CD4-positive, alpha-beta T cell treated with Interleukin-15 for 4 hours (primary cell): ENCODE results near the gene THUMPD2.
A peak's percentile ranks its signal among the peaks of the same experiment; 100 is the strongest.
"Not testable (repeated sequence)": the region's sequence is repeated elsewhere in the genome, so short reads cannot be mapped to it uniquely, and the experiment has no call there.

Experiments used
- DNase-seq: peaks from one replicate; pipeline ENCODE4 v3.0.0-alpha.2; 2020; ENCODE audit warnings: low spot score

The THUMPD2 gene

DNA sequence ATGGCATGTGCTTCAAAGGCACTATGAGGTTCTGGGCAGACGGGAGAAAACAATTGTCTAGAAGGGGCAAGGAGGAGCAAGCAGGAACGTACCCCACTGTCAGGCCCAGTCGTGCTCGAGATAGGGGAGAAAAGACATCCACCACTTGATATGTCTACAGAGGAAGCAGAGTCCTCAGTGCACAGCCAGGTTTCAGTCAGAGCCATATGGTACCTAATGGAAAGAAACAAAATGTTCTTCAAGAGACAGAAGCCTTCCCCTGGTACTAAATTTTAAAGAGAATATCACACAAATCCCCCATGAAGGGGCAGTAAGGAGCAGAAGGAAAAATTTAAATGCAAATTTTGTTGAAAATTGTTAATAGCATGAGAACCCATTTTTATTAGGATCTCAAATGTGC is 21.9 kb downstream of the THUMPD2 start:
- DNase-seq, result no peak

DNA sequence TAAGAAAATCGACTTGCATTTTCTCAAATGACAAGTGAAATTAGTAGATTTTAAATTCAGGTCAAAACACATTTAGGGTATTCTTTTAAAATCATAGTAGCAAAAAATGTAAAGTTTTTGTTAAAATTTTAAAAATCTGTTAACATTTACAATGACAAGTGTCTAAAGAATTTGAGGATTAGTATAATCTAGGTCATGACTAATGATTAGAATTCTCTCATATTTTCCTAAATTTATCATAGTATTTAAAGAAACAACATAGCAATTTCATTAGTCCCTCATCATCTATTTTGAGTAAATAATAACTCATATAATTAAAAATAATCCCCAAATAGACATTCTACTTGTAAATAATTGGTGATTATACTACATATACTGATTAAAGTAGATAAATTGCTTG is 23.6 kb downstream of the THUMPD2 start:
- no peak for DNase-seq

DNA sequence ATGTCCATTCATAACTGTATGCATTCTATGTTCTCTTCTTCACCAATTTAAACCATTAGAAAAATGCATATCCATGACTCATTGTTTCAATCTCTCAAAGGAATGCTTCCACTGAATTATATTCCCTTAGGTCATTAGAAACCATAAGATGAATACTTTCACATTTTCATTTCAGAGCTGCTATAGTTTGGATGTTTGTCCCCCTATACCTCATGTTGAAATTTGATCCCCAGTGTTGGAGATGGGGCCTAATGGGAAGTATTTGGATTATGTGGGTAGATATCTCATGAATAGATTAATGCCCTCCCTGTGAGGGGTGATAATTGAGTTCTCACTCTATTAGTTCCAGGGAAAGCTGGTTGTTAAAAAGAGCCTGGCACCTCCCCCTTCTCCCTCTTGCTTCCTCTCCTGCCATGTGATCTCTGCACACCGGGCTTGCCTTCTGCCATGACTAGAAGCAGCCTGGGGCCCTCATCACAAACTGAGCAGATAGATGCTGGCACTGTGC is 35.7 kb downstream of the THUMPD2 start:
- no peak for DNase-seq

DNA sequence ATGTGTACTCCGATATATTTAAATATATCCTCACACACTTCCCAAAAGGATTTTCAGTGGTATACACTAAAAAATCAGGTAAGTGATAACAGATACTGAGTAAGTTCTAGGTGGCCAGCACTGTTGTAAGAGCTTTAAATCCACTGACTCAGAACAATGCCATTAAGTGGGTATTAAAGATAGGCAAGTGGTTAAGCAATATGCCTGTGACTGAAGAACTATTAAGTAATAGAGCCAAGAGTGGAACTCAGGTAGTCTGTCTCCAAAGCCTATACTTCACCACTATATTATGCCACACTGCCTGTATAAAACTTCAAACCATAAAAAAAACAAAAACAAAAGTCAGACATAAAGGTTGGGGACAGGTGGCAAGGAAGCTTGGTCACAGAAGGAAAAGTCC is 37.2 kb downstream of the THUMPD2 start:
- DNase-seq, result no peak

DNA sequence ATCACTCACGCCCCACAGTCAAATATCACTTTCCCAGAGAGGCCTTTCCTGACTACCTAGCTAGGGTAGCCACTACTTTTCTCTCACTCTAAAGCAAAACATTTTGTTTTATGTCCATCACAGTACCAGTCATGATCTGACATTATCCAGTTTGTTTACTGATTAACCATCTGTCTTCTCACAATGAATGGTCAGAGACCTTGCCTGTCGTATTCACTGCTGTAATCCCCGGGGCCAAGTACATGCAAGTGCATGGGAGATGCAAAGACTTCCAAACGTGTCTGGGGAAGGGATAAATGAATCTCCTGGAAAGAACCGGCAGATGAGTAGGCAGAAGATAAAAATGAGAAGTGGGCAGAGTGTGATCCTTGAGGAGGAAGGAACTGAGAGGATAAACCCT is 39.7 kb downstream of the THUMPD2 start:
- DNase-seq, result no peak

DNA sequence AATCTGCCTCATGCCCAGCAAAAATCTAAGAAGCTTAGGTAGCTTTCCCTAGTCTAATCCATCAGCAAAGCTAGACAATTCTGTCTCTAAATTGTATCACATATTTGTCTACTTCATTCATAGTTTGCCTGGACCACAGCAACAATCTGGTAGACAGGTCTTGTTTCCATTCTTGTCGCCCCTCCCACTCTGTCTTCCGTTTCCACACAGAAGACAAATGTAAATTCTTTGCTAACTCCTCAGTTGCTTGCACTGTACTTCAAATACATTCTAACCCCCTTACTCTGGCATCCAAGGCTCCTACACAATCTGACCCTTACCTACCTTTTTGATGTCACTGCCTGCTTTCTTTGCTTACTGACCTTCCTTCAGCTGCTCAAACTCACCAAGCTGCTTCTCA is 40.1 kb downstream of the THUMPD2 start:
- no peak for DNase-seq

DNA sequence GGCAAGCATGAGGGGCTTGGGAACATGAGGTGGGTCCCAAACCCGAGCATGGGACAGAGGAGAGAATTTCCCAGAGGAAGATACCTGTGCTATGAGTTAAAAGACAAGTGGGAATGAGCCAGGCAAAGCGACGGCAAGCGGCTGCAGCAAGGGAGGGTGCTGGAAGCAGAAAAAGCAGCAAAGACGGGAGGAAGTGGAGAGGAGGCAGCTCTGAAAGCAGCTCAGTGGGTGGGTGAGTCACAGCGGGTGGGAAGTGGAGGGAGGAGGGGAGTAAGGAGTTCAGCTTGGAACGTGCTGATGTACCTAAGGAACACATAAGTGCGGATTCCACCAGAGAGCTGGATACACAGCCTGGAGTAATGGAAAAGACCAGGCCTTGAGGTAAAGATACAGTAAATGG is 41.4 kb downstream of the THUMPD2 start:
- no peak for DNase-seq

DNA sequence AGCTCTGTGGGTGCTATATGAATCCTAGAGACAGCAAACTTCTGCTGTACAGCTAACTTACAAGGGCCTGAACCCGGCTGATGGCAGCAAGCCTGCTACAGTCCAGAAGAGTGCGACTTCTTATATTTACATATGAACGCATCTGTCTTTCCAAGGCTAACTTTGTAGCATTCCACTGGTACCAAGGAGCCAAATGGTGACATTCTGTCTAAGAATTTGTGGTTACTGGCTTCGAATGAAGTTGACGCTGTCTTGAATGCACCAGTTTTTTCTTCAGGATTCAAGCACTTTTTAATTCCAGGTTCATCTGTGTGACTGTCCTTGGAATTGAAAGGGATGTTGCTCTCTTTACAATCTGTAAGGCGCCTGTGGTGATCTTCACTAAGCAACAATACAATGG is 42.4 kb downstream of the THUMPD2 start:
- no peak for DNase-seq

DNA sequence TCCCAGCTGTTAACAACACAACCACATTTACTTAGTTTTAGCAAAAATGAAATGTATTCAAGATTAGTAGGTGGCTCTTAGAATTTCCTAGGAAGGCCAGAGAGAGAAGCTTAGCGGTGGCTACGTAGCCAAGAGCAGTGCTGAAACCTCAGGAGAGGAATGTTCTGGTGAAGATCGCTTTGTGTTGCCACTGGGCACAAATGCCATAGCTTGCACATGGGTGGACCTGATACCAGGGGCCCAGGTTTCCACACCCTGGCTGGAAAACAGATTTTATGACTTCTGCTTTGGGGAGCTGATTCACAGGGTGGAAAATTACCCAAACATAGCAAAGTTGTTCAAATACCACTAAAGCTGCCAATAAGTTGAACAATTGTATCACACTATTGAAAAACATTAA is 43.4 kb downstream of the THUMPD2 start:
- DNase-seq, result no peak

DNA sequence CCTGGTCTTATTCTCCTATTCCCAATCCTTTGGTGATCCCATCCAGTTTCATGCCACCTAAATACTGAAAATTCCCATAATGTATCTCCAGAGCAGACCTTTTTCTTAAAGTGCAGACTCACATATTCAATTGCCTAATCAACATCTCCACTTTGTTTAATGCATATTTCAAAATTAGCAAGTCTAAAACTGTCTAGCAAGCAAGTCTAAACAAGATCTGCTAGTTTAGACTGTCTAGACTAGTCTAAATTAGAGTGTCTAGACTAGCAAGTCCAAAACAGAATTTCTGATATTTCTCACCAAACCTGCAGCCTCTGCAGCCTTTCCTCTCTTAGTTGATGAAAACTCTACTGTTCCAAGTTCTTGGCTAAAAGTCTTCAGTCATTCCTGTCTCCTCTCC is 44.6 kb downstream of the THUMPD2 start:
- DNase-seq, result no peak

DNA sequence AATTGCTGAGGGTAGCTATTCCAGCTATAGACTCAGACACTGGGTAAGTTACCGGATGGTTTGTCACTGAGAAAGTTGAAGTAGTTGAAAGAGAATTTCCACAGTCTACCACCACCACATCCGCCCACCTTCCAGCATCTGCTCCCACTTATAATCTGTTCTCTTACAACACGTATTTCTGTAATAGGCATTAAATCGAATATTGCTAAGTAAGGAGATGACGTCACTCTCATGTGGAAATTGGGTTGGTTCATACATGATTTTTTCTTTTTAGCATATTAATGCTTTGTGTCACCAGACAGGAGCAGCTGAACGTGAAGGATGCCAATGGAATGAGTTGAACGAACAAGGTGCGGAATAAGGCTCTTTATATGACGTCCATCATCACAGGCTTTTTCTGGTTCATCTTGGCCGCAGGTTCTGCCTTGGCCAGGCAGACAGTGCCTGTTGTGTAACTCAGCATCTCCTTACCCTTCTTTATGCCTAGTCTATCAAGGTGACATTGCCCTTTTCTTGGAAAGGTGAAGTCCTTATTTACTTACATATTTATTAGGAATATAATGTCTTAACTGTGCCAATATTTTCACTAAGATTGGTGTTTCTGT is 45.9 kb downstream of the THUMPD2 start:
- DNase-seq, result no peak

DNA sequence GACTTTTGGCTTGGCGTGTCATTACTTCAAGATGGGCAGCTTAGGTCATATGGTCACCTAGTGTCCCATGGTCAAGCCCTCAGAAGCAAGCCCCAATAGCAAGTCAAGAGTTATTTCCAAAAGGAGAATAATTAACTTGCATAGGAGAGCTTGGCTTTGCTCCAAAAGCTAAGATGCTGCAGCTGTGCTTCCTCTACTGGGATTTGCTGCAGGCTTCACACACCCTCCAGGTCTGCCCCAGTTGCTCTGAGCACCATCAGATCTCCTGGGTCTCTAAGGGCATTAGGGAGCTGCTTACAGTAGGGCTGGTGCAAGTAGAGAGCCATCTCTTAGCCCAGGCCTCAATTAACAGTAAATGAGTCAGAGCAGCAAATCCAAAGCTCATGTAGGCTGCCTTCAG is 46.6 kb downstream of the THUMPD2 start:
- no peak for DNase-seq

DNA sequence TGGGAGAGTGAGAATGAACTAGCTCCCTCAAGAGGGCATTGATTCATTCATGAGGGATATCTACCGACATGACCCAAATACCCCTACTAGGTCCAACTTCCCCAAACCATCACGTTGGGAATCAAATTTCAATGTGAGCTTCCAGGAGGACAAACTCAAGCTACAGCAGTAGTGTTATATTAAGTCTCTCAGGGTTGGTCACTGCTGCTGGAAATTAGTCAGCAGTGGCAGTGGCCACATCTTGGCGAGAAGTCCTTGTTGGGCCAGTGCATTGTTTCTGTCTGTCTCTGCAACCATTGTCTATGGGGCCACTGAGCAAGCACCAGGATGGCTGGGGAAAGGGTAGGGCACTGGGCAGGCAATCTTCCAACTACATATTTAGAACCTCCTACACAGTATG is 47.5 kb downstream of the THUMPD2 start:
- DNase-seq, result no peak

DNA sequence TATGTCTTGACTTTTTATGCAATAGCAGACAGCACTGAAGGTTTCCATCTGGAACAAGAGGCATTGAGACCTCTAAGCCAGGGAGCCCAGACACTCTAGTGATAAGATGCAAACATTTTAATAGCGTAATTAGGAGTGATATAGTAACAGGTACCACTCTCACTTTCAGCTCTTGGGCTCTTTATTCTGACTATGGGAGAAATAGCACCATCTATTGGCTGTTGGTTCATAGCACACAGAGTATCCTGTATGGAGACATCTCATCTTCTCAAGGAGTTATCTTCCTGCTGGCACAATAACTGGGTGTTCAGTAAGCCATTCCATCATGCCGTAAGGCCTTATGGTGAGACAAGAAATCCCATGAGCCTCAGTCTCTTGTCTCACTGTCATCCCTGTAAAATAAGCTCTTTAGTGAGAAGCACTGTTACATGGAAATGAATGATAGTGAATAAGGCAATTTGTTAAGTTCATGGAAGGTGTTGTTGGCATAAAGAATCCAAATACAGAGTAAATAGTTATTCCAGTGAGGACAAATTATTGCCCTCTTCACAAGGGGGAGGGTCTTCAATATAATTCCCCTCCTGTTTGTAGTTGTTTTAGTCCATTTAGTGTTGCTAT is 48.3 kb downstream of the THUMPD2 start:
- DNase-seq, result no peak

DNA sequence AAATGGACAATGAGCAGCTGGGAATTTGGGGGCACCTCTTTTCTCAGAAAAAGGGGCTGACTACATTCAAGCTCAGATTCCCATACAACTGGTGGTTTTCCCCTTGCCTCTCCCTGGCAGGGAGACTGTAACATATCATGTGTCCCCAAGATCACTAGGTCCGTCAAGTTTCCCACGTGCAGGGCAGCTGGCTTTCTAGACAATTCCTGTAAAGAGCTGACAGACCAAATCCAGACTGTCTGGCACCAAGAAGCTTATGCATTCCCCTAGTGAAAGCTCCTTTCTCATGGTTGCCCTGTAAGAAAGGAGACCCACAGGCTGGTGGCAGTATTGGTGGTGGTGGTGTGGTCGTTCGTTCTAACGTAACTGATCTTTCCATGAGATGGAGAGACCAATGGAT is 48.8 kb downstream of the THUMPD2 start:
- DNase-seq, result no peak

DNA sequence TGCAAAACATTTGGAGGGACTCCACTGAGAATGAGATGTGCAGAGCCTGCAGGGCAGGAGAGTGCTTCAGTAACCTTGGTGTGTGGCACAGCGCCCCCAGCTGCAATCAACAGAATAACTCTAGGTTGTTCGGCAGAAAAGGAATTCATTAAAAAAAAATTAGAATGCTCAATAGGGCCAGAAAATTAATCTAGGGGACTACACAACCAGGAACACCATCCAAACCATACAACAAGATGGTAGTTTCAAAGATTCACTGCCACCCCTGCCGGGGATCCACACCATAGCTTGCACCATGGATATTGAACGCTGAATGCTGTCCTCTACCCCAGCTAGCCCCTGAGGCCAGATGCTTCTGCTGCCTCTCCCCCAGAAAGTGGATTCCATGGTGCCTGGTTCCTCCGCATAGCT is 50.1 kb downstream of the THUMPD2 start:
- peak; percentile 3 for DNase-seq

DNA sequence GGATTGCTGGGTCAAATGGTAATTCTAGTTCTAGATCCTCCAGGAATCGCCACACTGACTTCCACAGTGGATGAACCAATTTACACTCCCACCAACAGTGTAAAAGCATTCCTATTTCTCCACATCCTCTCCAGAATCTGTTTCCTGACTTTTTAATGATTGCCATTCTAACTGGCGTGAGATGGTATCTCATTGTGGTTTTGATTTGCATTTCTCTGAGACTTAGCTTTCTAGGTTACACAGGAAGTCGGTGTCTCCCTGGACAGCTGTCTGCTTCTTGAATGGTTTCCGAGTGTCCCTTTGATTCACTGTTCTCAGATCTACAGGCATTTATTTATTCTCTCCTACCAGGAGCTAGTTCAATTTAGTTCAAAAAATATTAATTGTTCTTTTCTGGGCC is 51.0 kb downstream of the THUMPD2 start:
- DNase-seq, result not testable (repeated sequence)

DNA sequence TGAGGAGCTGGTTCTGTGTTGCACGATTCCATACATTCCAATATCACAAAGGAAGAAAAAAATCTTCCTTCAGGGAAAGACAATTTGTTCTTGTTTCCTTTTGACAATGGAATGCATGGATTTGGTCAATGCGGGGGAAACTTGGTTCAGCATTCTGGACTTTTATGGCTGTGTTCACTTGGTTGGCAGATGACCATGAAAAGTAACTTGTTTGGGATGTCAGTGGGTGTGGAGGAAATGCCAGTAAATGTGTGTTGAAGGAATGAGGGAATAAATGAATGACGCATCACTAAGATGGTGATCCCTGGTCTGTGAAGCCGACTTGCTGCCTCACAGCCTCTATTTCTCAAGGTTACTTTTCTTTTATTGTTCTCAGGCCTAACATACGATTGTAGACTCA is 53.7 kb downstream of the THUMPD2 start:
- DNase-seq, result no peak

DNA sequence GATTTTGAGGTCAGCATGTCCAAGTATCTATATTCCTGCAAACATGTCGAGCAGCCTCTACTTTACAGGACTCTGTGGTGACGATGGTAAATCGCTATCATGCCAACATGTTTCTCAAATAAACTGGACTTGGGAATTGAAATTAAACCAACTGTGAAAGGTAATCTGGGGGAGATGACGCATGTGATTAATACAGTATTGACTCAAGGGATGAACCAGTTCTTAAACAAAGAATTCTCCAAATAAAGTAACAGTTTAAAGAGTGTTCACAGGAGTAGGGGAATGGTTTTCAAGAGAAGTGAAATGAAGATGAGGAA is 54.3 kb downstream of the THUMPD2 start:
- DNase-seq, result no peak

DNA sequence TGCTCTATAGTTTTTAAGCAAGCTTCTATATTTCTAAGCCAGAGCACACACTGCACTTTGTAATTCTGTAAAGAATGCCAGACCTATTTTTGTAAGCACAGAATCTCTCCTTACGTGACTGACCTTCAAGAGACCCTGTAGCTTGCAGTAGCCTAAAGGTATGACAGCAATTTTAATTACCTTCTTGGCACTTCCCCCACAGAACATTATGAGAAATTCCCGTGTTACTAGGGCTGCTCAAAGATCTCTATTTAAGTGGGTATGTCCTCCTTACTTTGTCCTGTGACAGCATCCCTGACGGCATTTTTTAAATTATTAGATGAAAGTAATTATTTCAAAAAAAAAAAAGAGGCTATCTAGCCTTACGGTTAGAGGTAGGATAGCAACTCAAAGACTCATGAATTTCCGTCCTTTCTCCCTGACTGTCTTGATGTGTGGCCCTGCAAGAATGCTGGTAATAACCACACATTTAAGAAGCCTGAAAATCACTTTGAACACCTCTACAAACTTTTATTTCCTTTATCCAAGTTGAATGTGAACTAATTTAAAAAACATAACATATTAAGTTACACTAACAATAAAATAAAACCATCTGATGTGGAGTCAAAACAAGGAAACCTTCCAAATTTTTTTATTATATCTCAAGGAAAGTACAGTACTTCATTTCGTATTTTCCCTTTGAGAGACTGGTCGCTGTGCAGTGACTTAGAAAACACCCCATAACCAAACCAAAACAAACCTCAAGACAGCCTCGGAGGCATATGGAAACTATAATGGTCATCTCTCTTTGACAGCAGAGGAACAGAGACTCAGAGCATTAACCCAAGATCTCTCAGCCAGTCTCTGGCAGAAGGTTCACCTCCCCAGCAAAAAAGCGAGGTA is 54.9 kb downstream of the THUMPD2 start:
- no peak for DNase-seq

DNA sequence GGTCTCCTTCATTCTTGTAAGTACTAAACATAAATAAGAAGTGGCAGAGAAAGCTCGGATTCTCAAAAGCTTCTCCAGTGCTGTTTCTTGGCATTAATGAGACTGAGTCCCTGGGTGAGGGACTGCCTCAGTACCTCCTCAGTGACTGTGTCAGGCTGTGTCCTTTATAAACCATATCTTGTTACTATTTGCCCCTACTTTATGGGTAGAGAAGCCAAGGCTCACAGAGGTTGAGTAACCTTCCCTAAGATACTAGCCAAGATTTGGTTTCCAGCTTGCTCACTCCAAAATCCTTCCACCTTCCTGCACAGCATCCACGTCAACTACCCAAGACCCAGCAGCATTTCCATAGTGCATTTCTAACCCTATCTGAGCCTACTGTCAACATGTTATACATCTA is 55.6 kb downstream of the THUMPD2 start:
- DNase-seq, result no peak

DNA sequence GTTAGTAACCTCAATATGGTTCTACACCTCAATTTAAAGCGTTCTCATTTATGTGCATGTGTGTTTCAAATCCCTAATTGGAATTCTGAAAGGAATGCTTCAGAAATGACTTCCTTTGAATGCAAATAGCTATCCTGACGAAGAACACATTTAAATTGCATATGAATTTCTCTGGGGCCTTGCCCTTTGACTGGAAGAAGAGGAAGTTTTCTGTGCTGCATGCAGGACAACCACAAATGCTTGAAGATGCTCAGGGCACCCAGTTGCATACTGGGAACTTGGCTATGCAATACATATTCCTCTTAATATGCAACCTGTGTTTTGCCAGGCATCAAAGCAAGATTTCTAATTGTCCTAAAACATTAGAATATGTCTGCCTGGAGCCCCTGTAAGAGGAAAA is 58.1 kb downstream of the THUMPD2 start:
- no peak for DNase-seq

DNA sequence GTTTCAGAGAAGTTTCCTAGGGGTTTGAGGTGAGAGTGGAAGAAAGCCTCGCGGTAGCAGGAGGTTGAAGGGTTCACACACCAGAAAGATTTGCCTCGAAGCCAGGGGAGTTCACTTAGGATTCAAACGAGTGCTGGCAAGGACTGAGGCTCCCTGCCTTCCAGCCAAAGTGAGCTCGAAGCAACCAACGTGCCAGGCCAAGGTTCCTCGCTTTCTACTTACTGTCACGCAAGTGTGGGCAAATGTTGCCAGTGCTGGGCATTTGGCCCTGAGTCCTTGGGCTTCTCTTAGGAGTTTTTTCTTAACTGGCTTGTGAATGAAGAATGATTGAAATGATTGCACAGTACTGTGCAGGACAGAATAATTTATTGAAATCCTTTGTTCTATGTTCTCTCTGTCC is 59.7 kb downstream of the THUMPD2 start:
- DNase-seq, result no peak
